ENCODE measurements around the gene LRRC1. TPM values are rescaled to one million over a fixed set of nuclear protein-coding genes. Genes with fewer than 3 reads are reported as not detected.

Gene LRRC1
- total and polyA plus RNA-seq, 2 donors (not counting 1 experiment from before 2014, with no cell fraction given): 3.4 to 8.9 TPM

GRCh38 chr6:53934023-53934422 is 139.2 kb downstream of the LRRC1 start:
- no peaks in the 10 kb centered on the region for H3K36me3 ChIP-seq (replicated peaks in 1 of 2; ENCODE audit: control extremely low read depth in 1 of 2, control insufficient read depth in 1 of 2, extremely low read depth in 1 of 2, insufficient read depth in 2 of 2, low read length in 1 of 2)
- no peak overlapping the region for H3K27ac Mint-ChIP-seq
- H3K4me3 ChIP-seq (ENCODE audit: control extremely low read depth in 1 of 5, extremely low read depth in 1 of 5, insufficient read depth in 1 of 5, low read depth in 2 of 5, low read length in 4 of 5): no peak overlapping the region
- ATAC-seq (ENCODE audit: low read depth) (no peak), DNase-seq (no peak)
- no peaks in the 10 kb centered on the region for H3K4me1 ChIP-seq (ENCODE audit: control insufficient read depth in 2 of 2, insufficient read depth in 2 of 2, low read length in 2 of 2)
- no peak overlapping the region for H3K4me3 Mint-ChIP-seq
- ChIA-PET POLR2A (no interaction called here), CTCF (no interaction called here)
- TF ChIP-seq, protein P1, sequence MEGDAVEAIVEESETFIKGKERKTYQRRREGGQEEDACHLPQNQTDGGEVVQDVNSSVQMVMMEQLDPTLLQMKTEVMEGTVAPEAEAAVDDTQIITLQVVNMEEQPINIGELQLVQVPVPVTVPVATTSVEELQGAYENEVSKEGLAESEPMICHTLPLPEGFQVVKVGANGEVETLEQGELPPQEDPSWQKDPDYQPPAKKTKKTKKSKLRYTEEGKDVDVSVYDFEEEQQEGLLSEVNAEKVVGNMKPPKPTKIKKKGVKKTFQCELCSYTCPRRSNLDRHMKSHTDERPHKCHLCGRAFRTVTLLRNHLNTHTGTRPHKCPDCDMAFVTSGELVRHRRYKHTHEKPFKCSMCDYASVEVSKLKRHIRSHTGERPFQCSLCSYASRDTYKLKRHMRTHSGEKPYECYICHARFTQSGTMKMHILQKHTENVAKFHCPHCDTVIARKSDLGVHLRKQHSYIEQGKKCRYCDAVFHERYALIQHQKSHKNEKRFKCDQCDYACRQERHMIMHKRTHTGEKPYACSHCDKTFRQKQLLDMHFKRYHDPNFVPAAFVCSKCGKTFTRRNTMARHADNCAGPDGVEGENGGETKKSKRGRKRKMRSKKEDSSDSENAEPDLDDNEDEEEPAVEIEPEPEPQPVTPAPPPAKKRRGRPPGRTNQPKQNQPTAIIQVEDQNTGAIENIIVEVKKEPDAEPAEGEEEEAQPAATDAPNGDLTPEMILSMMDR (IDR thresholded peaks at IDR 0.05): no peak
- TF ChIP-seq EZH2 (IDR thresholded peaks at IDR 0.05; ENCODE audit: borderline replicate concordance, insufficient read depth, low read depth, low read length, poor library complexity, severe bottlenecking): no peak
- H3K4me1 Mint-ChIP-seq: no peaks in the 10 kb centered on the region
- H2AFZ ChIP-seq (ENCODE audit: insufficient read depth, low read depth, low read length, poor library complexity, severe bottlenecking): no peak overlapping the region
- H3K4me2 ChIP-seq (replicated peaks; ENCODE audit: low read depth, low read length, poor library complexity, severe bottlenecking): no peak overlapping the region
- no peak overlapping the region for H3K27ac ChIP-seq (ENCODE audit: low read length in 2 of 2)
- WGBS (ENCODE audit: insufficient coverage): 99% methylated on average over 4 of the region's 6 CpGs
- H3K27me3 Mint-ChIP-seq: no peaks in the 10 kb centered on the region
- H3K9ac ChIP-seq (ENCODE audit: low read length): no peak overlapping the region
- H3K9me3 Mint-ChIP-seq (ENCODE audit: insufficient read depth): no peaks in the 10 kb centered on the region
- no peaks in the 10 kb centered on the region for H3K27me3 ChIP-seq (replicated peaks in 1 of 4; ENCODE audit: control extremely low read depth in 1 of 4, control insufficient read depth in 3 of 4, insufficient read depth in 4 of 4, low read length in 3 of 4)
- no peaks in the 10 kb centered on the region for H4K20me1 ChIP-seq (ENCODE audit: control insufficient read depth, insufficient read depth, low read length, poor library complexity, severe bottlenecking)
- intact Hi-C loops (cut with micrococcal nuclease): no loop called here
- H3K9me3 ChIP-seq (ENCODE audit: control extremely low read depth in 1 of 3, control insufficient read depth in 2 of 3, insufficient read depth in 1 of 3, low read length in 2 of 3): no peaks in the 10 kb centered on the region
- H3K79me2 ChIP-seq (ENCODE audit: control insufficient read depth, insufficient read depth, low read length): no peaks in the 10 kb centered on the region

DNA sequence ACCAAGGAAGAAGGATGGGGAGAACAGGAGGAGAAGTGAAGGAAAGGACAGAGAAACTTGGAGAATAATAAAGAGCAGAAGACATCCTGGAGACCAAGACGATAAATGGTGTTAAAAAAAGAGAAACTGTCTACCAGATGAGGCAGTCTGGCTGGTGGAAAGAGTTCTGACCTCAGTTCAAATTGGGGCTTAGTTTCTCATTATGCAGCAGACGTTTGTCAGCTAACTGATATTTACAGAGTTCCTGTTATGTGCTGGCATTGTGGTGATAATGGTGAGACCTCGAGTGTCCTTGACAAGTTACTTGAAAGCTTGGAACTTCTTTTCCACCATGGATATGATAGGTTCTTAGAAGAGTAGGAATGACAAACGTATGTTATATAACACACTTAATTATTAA is 142.7 kb downstream of the LRRC1 start:
- no peak overlapping the region for H3K4me2 ChIP-seq (replicated peaks; ENCODE audit: low read depth, low read length, poor library complexity, severe bottlenecking)
- H3K27me3 ChIP-seq (replicated peaks in 1 of 4; ENCODE audit: control extremely low read depth in 1 of 4, control insufficient read depth in 3 of 4, insufficient read depth in 4 of 4, low read length in 3 of 4): no peaks in the 10 kb centered on the region
- WGBS (ENCODE audit: insufficient coverage): 36% methylated on average over 2 of the region's 4 CpGs
- no peaks in the 10 kb centered on the region for H3K4me1 Mint-ChIP-seq
- DNase-seq (no peak), ATAC-seq (ENCODE audit: low read depth) (no peak)
- H3K27ac Mint-ChIP-seq: no peak overlapping the region
- POLR2A ChIA-PET: no interaction called here
- no peaks in the 10 kb centered on the region for H3K4me1 ChIP-seq (ENCODE audit: control insufficient read depth in 2 of 2, insufficient read depth in 2 of 2, low read length in 2 of 2)
- no peaks in the 10 kb centered on the region for H4K20me1 ChIP-seq (ENCODE audit: control insufficient read depth, insufficient read depth, low read length, poor library complexity, severe bottlenecking)
- no peaks in the 10 kb centered on the region for H3K27me3 Mint-ChIP-seq
- H3K79me2 ChIP-seq (ENCODE audit: control insufficient read depth, insufficient read depth, low read length): no peaks in the 10 kb centered on the region
- H3K36me3 ChIP-seq (replicated peaks in 1 of 2; ENCODE audit: control extremely low read depth in 1 of 2, control insufficient read depth in 1 of 2, extremely low read depth in 1 of 2, insufficient read depth in 2 of 2, low read length in 1 of 2): no peaks in the 10 kb centered on the region
- no peak overlapping the region for H3K9ac ChIP-seq (ENCODE audit: low read length)
- H3K9me3 ChIP-seq (ENCODE audit: control extremely low read depth in 1 of 3, control insufficient read depth in 2 of 3, insufficient read depth in 1 of 3, low read length in 2 of 3): no peaks in the 10 kb centered on the region
- H2AFZ ChIP-seq (ENCODE audit: insufficient read depth, low read depth, low read length, poor library complexity, severe bottlenecking): no peak overlapping the region
- H3K4me3 ChIP-seq (ENCODE audit: control extremely low read depth in 1 of 5, extremely low read depth in 1 of 5, insufficient read depth in 1 of 5, low read depth in 2 of 5, low read length in 4 of 5): no peak overlapping the region
- H3K4me3 Mint-ChIP-seq: no peak overlapping the region
- CTCF ChIA-PET: interaction anchor here (0.7 kb wide), 1 partner anchor 473 kb away, joined by 3 read pairs; no protein-coding TSS in a partner anchor
- no peaks in the 10 kb centered on the region for H3K9me3 Mint-ChIP-seq (ENCODE audit: insufficient read depth)
- TF ChIP-seq, protein P1 (IDR thresholded peaks at IDR 0.05): no peak
- no peak for TF ChIP-seq EZH2 (IDR thresholded peaks at IDR 0.05; ENCODE audit: borderline replicate concordance, insufficient read depth, low read depth, low read length, poor library complexity, severe bottlenecking)
- no peak overlapping the region for H3K27ac ChIP-seq (ENCODE audit: low read length in 2 of 2)
- intact Hi-C loops (cut with micrococcal nuclease): no loop called here
